GM23338 (cell line): ENCODE data around the gene ULBP2.
A peak's percentile ranks its signal among the peaks of the same experiment; 100 is the strongest.

Source experiments
- CTCF ChIP-seq, 2 experiments: fragments of 200-600 bp in 1 of 2; sonication (generic) in 1 of 2; conservative IDR thresholded peaks; 2 replicates each; pipeline versions ENCODE4 v1.5.1 to v1.6.1; 2016 to 2017; ENCODE audit warnings: antibody characterized with exemption in 2 of 2, low read depth in 2 of 2, mild to moderate bottlenecking in 2 of 2, moderate library complexity in 1 of 2
- EZH2 ChIP-seq: fragments of 200-600 bp; sonication (generic); IDR thresholded peaks from one replicate; pipeline ENCODE4 v1.8.0; 2017; ENCODE audit warnings: antibody characterized with exemption, mild to moderate bottlenecking, low read depth; ENCODE audit not compliant: unreplicated experiment
- EZH2phosphoT487 ChIP-seq: fragments of 200-600 bp; sonication (generic); IDR thresholded peaks from one replicate; pipeline ENCODE4 v1.8.1; 2018; ENCODE audit warnings: antibody characterized with exemption; ENCODE audit not compliant: unreplicated experiment
- POLR2AphosphoS5 ChIP-seq: IDR thresholded peaks from 2 replicates; pipeline ENCODE4 v1.6.1; 2016; ENCODE audit warnings: antibody characterized with exemption, low read depth
- REST ChIP-seq: IDR thresholded peaks from one replicate; pipeline ENCODE4 v1.6.1; 2018; ENCODE audit warnings: antibody characterized with exemption; ENCODE audit not compliant: unreplicated experiment
- ZNF462 ChIP-seq: fragments of 250-450 bp; sonication (Bioruptor Pico); IDR thresholded peaks from 2 replicates; pipeline ENCODE4 v1.5.0; 2020; ENCODE audit warnings: mild to moderate bottlenecking, moderate library complexity

GRCh38 chr6:149964308-149965193 lies 22.7 kb downstream of the ULBP2 start:
- TF ChIP-seq POLR2AphosphoS5 (no peak), CTCF (conservative IDR thresholded peaks at IDR 0.05; ENCODE audit: low read depth in 2 of 2) (no peak), EZH2 (peak; percentile 91), ZNF462 (CRISPR knock-in tag) (no peak), EZH2phosphoT487 (peak; percentile 86), REST (no peak)
